ENCODE results near the gene FAM241B. TPM values are rescaled to one million over a fixed set of nuclear protein-coding genes. Genes with fewer than 3 reads are reported as not detected.
A peak's percentile ranks its signal among the peaks of the same experiment; 100 is the strongest.

FAM241B gene
- total RNA-seq, 1 donor from 2014 or later, result 2.8 TPM

DNA sequence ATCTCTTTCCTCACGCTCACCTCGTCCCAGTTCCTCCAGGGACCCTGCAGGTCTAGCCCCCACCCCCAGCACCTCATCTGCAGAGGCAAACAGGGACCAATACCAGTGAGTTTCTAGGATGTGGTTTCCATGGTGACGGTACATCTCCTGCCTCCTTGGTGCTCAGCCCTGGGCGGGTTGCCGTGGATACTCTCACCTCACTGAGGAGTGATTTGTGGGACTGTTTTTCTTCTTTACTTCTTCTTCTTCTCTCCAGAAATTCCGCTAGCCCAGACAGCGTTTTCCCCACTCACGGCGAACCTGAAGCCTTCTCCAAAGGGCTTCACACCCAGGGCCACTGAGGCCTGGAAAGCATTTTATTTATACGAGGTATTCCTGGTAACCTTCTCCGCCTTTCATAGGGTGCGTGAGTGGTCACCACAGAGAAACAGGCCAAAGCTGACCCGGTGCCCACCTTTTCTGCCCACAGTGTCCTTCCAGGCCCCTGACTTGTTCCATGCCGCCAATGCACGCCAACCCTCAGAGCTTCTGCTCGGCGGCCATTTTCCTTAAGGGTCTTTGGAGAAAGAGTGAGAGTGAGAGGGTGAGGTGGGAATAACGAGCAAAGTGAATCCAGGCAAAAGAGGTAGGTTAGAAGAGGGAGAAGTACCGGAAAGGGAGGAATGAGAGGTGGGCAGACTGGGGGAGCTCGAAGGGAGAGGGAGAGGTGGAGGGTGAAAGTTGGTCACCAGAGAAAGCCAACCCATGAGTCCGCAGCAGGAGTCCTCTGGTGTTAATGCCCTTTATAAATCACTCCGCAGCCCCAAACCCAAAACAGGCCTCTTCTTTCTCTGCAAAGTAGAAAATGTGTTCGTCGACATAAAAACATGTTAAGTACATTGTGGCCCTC lies 15.5 kb downstream of the FAM241B start:
- DNase-seq, result no peak

DNA sequence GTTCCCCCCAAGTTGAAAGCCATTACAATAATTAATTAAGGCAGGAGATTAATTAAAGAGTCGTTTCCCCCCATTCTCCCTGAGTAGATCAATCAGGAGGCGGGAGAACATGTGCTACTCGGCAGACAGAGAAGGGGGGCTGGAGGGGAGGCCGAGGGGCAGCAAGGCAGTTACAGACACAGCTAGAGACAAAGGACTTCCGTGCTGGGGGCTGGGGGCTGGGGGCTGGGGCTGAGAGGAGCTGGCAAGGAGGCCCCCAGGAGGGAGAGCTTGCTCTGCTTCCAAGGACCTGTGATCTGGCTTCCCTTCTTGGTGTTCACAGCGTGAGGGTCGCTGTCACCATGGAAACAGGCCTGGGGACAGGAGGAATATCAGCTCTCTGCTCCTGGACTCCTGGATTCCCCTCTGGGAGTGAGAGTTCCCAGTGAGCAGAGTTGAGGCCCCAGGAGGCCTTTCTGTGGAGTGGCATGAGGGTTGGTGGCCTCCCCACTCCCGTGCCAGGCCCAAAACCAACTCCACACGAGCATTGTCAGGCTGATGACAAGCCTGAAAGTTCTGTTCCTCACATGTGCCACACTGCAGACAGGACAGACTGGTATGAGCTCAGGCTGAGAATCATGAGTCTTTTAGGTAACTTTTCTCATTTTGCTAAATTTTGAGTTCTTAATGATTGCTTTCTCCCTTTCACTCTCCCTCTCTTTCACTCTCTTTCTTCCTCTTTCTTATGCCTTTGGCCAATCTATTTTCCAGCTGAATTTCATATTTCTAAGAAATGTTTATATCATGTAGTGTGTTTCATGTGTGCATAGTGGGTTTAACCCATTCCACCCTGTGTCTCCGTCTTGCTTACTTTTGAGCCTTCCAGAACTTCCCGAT lies 16.4 kb downstream of the FAM241B start:
- DNase-seq, result no peak
- intact Hi-C loops (cut with micrococcal nuclease), result loop anchor here (5.0 to 10.0 kb wide), 3 partner anchors 68 to 268 kb away; partner anchors contain the start of gene COL13A1

More for the DNA sequence above, 15.5 kb downstream of the FAM241B start:
- intact Hi-C loops (cut with micrococcal nuclease), result loop anchor here (5.0 to 10.0 kb wide), 3 partner anchors 69 to 269 kb away; partner anchors contain the start of gene COL13A1
- no peak for ATAC-seq

DNA sequence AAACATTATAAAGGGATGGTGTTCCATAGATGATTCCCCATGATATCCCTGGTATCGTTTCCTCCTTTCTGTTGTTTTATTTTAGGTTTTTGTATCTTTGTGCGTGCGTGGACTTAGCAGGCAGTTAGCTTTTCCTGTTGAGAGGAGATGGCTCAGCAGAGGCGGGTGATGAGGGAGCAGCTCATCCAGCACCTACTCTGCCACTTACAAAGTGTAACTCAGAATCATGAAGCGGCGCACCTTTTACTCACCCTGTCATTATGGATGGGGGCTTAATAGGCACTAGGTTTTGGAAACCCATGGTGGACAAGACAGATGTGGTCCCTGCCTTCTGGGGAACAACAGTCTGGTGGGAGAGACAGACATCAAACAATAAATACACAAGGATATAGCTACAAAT lies 17.1 kb downstream of the FAM241B start:
- intact Hi-C loops (cut with micrococcal nuclease), result loop anchor here (5.0 to 10.0 kb wide), 3 partner anchors 68 to 268 kb away; partner anchors contain the start of gene COL13A1
- no peak for ATAC-seq

More for the DNA sequence above, 16.4 kb downstream of the FAM241B start:
- ATAC-seq, result no peak

DNA sequence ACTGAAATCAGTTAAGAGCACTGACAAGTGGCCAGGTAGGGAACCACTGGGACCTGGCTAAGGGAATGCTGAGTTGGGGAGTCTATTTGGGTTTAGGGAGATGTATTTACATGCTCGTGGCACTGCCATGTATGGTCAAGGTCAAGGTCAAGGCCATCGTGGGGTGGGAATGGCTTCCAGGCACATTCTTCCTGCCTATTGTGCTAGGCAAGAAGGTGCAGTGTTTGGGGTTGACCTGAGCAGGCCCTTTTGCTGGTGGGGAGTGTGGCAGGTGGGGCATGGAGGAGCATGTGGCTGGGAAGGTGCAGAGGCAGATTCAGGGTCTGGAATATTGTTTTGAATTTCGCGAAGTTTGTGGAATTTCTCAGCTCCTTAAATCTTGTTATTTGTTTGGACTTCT lies 17.8 kb downstream of the FAM241B start:
- intact Hi-C loops (cut with micrococcal nuclease), result loop anchor here (5.0 to 10.0 kb wide), 3 partner anchors 67 to 267 kb away; partner anchors contain the start of gene COL13A1
- DNase-seq (no peak), ATAC-seq (no peak)

More for the DNA sequence above, 17.1 kb downstream of the FAM241B start:
- DNase-seq, result no peak

DNA sequence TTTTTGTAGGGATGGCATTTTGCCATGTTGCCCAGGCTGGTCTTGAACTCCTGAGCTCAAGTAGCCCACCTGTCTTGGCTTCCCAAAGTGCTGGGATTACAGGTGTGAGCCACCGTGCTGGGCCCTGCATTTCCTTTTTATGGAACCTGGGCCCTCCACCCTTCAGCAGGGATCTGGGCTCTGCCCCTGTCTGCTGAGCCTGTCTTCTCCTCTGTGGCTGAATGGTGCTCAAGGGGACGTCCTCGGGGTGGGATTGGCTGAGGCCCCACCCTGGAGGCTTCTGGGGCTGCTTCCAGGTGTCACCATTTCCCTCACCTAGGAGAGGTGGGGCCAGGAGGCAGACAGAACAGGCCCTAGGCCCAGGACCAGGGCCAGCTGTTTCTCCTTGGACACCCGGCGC lies 18.4 kb downstream of the FAM241B start:
- intact Hi-C loops (cut with micrococcal nuclease), result loop anchor here (5.0 to 10.0 kb wide), 3 partner anchors 66 to 266 kb away; partner anchors contain the start of gene COL13A1
- ATAC-seq (no peak), DNase-seq (no peak)

DNA sequence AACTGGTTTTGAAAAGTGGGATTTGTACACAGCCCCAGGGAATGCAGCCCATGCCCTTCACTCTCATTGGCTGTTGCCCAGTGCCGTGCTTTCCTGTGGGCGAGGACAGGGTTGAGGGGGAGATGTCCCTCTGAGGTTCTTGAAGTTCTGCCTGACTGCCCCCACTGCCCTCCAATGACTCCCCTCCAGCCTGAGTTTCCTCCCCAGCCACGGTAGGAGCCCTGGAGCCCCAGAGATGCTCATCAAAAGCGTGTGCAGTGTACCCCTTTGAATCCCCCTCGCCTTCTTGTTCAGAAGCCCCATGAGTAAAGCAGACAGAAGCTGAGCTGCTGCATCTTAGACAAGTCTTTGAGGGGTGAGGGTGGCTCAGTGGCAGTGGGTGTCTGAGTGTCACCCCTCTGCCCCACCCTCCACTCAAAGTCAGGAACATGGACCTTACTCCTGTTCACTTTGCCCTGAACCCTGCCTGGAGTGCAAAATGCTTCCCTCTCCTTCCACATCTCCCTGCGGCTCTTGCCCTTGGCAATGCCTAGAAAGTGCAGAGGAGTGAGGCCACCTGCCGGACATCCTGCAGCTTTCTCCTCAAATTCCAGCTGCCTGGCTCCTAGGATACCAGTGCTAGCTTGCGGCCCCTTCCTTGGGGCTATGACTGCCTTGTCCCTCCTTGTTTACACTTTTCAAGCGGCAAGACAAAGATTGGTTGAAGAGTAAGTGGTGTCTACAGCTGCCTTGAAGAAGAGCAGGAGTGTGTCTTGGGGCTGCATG lies 19.9 kb downstream of the FAM241B start:
- DNase-seq (no peak), ATAC-seq (no peak)
- intact Hi-C loops (cut with micrococcal nuclease), result loop anchor here (5.0 to 10.0 kb wide), 3 partner anchors 65 to 265 kb away; partner anchors contain the start of gene COL13A1

DNA sequence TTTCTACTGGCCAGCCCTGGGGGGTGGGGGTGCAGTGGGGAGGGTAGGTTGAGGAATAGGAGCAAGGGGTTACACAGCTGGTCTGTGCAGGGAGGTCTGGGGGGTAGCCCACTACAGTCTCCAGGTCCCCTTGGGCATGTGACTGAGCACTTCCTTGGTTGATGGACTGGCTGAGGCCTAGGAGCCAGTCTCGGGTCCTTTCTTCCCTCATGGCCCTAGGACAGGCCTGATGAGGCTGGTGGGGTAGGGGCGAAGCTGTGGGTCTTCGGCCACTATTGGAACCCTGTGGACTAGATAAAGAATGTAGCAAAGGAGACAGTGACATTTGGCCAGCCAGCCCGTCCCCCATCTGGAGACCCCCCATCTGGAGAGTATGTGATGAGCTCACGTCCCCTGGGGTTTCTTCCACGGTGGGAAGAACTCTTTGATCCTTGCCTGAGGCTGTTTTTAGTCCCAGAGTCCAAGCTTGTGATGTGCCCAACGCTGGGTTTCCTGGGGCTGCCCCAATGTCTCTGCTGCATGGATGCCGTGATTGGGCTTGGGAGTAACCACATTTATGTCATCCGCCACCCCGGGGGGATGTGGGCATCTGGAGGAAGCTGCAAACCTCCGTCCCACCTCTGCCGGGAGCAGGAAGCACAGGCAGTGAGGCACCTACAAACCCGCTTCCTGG lies 20.7 kb downstream of the FAM241B start:
- ATAC-seq (no peak), DNase-seq (no peak)
- intact Hi-C loops (cut with micrococcal nuclease), result no loop called here

DNA sequence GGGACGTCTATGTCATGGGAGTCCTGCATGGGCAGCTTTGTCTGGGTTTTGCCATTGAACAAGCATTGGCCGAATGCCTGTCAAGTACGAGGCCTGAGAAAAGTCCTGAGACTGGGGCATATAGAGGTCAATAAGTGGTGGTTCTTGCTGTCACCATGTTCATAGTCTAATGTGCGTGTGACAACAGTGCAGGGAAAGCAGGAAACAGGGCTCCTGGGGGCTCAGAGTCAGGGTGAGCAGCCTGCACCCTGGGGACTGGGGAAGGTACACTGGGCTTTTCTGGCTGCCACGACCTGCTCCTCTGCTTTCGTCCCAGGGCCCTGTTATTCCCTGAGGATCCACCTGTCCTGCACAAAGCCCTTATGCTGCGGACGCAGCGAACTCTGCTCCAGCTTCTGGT lies 21.3 kb downstream of the FAM241B start:
- DNase-seq (no peak), ATAC-seq (no peak)
- intact Hi-C loops (cut with micrococcal nuclease), result no loop called here

DNA sequence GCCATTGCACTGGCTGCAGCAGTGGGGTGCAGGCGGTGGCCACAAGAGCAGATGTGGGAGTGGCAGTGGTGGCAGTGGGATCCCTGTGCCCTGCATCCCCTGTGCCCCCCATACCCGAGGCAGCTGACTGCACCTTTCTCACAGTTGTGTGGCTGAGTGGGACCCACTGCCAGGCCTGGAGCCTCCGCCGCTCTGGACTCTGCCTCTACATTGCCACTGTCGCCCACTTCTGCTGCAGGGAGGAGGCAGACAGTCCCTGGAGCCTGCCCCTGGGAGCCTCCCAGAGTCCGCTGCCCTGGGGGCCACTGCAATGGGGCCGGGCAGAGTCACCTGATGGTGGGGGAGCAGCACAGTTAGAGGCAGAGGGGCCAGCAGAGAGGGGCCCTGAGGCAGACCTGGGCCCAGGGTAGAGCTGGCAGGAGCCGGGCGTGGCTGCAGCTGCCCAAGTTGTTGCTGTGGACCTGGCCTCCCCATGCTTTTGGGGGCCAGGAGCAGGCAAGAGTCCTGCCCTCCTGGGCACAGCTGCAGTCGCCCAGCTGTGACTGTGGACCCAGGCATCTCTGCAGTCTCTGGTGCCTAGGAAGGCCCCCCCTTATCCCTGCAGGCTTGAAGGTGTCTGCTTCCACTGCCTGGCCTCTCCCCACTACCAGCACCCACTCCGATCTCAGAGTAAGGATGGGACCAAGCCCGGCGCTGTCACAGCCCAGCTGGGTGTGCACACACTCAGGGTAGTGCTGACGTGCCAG lies 22.2 kb downstream of the FAM241B start:
- intact Hi-C loops (cut with micrococcal nuclease), result no loop called here
- no peak for DNase-seq
- ATAC-seq, result no peak

DNA sequence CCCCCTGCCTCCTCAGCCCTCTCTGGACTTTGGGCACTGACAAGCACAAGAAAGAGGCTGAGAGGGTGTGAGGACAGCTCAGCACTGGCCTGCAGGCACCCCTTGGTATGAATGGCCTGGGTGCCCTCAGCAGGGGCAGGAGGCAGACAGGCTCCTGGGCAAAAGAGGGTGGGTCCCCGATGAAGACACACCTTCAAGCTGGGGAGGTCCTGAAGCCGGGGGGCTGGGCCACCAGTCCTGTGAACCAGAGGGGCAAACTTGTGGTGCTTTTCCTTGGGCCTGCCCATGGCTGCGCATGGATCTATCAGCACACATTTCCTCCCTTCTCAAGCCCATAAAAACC lies 22.8 kb downstream of the FAM241B start:
- intact Hi-C loops (cut with micrococcal nuclease), result no loop called here
- DNase-seq (no peak), ATAC-seq (no peak)

DNA sequence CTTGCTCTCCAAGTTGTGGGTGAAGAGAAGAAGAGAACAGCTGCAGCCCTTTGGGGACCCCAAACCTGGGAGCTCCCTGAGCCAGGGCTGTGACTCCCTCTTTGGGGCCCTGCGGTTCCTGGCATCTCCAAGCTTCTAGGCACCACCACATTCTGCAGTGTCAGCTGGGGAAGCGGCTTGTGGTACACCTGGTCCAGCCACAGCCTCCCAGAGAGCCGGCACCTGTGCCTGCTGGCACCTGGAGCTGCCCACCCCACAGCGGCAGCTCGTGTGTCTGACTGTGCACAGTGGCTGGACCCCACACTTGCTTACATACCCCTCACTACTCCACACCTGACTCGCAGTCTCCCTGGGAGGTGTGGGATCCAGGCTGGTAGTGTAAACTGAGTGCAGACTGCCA lies 23.5 kb downstream of the FAM241B start:
- intact Hi-C loops (cut with micrococcal nuclease), result no loop called here
- DNase-seq (no peak), ATAC-seq (no peak)

DNA sequence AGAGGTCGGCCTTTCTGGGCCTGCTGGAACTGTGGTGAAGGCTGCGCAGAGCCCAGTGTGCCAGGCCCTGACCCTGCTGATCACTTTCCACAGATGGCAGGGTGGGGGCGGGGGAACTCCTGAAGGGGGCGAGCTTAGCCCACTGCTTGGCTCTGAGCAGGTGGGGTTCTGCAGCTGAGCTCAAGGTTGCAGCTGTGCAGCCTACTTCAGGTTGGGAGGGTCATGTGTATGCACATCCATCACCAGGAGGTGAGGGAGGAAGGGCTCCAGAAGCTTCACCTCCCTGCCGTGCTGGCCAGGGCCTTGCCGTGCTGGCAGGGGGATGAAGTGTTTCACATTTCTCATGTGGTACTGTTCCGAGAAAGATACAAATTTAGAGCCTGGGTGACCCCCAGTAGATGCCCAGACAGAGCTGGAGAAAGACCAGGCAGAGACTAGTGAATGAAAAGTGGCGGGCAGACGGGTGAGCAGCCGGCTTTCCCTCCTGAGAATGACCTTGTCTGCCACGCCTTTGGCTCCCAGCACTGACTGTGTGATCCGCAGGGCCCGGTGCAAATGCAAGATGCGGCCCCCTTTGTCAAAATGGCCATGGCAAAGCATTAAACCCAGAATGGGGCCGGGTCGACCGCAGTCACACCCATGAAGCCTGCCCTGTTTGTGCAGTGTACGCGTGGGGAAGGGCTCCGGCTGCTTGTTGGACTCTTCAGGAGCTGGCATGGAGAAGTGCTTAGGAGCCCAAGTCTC lies 25.2 kb downstream of the FAM241B start:
- intact Hi-C loops (cut with micrococcal nuclease), result no loop called here
- ATAC-seq, result no peak
- peak; percentile 8 for DNase-seq

DNA sequence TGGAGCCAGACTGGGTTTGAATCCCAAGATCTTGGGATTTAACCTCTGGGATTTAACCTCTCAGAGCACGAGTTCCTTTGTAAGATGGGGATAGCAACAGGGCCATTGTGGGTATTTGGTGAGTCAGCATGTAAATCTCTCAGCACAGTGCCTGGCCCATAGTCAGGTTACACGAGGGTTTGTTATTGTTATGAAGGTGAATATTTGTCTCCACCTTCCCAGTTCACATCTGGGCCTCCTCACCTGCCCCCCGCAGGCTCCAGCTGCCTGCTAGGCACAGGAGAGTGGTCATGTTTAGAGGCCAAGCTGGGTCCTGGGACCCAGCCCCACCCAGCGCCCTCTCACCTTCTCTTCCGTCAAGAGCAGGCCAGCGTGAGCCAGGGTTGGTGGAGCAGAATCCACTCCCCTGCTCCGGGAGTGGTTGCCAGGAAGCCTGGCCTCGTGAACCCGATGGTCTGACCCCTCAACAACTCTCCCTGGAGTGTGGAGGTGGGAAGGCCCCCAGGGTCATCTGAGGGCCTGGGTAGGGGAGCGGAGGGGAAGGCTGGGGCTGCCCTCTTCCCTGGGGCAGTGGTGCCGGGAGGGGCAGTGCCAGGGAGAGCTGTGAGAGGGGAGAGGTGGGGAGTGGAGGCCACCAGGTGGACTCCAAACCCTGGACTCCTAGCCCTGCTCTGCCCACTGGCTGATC lies 26.0 kb downstream of the FAM241B start:
- ATAC-seq, result no peak
- intact Hi-C loops (cut with micrococcal nuclease), result no loop called here
- DNase-seq, result no peak

DNA sequence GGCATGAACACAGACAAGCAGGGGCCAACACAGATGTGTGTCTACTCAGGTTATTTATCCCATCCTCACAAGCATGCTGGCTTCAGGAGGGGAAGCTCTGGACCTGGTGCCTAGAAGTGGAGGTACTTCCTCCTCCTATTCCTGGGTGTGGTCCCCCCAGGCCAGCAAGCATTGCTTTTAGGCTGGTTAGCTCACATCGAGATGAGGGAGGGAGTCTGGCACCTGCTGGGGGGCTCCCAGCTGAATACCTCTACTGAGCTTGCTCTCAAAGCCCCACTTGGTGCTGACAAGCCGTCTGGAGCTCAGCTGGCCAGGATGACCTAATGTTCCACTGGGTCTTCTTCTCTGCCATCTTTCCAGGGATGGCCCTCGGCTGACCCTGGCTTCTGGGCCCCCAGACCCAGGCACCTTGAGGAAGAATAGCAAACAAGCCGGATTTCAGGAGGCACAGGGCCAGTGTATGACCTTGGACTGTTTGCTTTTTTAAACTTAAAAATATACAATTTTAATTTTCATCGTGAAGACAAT lies 26.8 kb downstream of the FAM241B start:
- intact Hi-C loops (cut with micrococcal nuclease), result no loop called here
- no peak for ATAC-seq
- DNase-seq, result peak; percentile 6

DNA sequence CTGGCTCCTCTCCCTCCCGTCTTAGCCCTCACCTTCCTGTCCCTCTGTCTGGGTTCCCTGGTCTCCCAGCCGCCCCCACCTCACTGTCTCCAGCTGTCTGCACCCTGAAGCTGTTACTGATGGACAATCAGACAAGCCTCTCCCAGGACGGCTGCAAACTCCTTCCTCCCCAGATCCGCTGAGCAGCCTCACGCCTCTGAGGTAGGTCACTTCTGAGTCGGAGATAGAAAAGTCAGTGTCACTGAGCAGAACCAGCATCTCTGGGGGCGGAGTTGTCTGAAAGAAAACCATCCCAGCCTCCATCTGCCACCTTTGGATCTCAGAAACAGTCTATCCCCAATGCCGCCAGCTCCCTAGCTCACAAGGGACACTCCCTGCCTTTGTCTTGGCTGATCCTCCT lies 27.4 kb downstream of the FAM241B start:
- intact Hi-C loops (cut with micrococcal nuclease), result no loop called here
- no peak for ATAC-seq

DNA sequence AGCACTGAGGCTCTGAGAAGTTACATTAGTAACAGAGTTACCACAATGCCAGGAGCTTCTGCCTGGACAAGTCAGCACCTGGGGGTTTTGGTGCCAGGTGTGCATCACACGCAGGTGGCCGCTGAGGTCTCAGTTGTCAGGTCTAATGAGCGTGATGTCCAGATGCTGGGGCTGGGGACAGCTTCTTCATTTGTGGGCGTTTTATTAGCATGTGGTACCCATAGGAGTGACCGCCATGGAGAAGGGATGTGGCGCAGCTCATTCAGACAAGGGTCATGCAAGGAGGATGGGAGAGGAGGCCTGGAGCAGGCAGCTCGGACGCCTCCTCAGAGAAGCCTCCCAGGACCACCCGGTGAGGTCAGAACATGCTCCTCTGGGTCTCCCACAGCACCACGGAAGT lies 27.8 kb downstream of the FAM241B start:
- intact Hi-C loops (cut with micrococcal nuclease), result no loop called here
- DNase-seq, result peak; percentile 4

More for the DNA sequence above, 27.4 kb downstream of the FAM241B start:
- peak; percentile 18 for DNase-seq

More for the DNA sequence above, 27.8 kb downstream of the FAM241B start:
- ATAC-seq, result no peak
